ENCODE results near the gene MTHFD1L.

- no peak for TF ChIP-seq CTCF (IDR thresholded peaks at IDR 0.05)
- TF ChIP-seq POLR2A (IDR thresholded peaks at IDR 0.05): no peak
Observed at GRCh38 chr6:150949526-150949925, 84.0 kb downstream of the MTHFD1L start.
